GM18505 (cell line): ENCODE data around the gene KHDRBS2.

Experiments
- ATAC-seq: cut with Tn5 transposase; IDR thresholded peaks from one replicate; pipeline ENCODE4 v1.9.1; 2021; ENCODE audit not compliant: unreplicated experiment
- POLR2A ChIP-seq: IDR thresholded peaks from 4 replicates; pipeline ENCODE4 v1.6.1; 2011; ENCODE audit warnings: borderline replicate concordance; ENCODE audit not compliant: insufficient read depth, insufficient read length; ENCODE audit errors: extremely low read depth

KHDRBS2 gene

DNA sequence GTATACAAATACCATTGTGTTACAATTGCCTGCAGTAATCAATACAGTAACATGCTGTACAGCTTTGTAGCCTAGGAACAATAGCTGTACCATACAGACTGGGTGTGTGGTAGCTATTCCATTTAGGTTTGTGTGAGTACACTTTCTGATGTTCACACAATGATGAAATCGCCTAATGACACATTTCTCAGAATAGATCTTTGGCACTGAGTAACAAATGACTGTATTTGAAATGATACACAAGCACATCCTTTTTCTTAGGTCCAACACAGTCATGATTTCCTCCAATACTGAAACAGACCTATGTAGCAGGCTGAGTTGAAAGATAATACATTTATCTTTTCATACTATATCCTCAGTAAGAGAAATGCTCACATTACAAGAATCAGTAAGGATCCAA, 13.9 kb downstream of the KHDRBS2 start:
- no peak for TF ChIP-seq POLR2A
- no peak for ATAC-seq

DNA sequence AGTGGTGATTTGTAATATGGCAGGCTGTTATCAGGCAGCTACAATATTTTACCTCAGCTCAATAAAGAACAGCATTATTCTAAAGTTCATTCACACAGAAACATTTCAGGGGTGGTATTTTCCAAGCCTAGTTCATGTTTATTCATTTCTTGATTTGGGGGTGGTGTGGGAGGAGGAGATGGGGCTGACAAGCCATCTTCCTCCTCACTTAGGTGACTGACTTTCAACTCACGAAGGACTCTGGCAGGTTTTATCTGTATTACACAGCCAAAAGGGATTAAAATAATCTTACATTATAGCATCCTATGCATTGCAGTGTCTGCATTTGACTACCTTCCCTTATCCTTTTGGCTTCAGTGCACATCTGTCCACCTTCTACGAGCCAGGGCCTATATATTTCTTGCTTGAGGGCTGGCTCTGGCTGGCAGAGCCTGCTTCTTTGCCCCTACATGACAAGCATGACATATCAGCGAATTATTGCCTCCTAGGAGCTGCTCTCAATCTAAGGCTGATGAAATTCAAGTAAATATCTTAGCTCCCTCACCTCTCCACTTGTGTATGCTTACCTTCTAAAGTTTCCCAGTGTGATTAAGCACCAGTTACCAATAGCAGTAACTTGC, 20.0 kb downstream of the KHDRBS2 start:
- ATAC-seq = no peak
- TF ChIP-seq POLR2A = no peak

DNA sequence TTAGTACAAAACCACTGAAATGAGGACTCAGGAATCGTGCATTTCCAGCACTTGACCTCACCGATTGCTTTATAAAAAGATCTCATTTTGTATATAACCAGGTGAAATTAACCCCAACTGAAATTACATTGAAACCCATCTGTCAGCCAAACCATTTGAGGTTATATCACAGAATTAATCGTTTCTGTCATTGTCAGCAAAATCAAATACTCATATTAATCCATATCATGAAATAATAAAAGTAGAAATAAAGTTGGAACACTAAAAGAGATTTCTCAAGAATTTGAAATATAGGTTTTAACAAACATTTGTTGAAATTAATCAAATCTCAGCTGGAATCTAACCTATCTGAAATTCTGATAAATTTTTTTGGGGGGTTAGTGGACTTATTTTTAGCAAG, 23.7 kb downstream of the KHDRBS2 start:
- no peak for TF ChIP-seq POLR2A
- no peak for ATAC-seq

DNA sequence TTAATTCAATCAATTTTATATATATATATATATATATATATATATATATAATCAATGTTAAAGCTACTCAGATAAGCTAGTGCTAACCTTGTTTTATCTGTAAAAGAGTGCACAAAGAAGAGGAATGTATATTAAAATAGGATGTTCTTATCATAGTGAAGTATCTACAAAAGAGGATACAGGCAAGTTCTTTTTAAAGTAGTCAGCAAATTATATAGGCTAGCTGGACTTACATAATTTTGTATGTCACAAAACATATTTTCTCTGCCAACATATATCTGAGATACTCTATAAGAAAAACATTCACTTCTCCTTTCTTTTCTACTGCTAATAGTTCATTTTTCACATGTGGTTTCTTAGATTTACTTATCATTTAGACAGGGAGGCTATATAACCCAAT, 39.9 kb downstream of the KHDRBS2 start:
- no peak for TF ChIP-seq POLR2A
- no peak for ATAC-seq

DNA sequence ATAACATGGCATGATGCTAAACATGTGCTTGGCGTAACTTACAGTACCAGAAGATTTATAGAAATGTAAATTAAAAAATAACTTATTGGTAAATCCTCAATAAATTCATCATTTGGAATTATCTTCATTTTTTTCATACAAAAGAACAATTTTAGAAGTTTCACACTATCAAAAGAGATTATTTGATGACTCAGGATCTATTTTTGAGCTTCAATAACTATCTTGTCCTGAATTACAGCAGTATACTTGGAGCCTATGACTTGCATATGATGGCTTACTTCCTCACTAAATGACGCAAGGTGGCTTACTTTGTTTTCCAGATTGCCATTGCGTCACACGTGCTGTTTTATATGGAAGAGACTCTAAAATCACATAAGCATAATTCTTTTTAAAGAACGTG, 49.2 kb downstream of the KHDRBS2 start:
- no peak for ATAC-seq
- no peak for TF ChIP-seq POLR2A

DNA sequence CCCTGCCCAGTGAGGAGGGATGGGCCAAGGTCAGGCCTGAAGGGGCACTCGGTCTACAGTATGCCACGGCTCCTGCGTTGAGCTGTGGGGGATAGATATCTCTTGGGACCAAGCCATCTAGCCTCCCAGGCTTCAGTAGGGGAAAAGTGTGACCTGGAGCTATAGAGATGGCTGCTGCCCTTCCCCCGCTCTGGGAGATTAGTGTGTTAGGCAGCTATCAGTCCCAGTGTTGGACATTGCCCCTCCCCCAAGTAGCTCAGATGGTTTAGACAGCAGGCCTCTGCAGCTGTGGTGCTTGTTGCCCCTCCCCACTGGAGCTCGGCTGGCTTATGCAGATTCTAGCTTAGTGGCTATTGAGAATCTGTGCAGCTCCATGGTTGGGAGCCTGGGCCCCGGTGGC, 56.8 kb downstream of the KHDRBS2 start:
- no peak for TF ChIP-seq POLR2A
- ATAC-seq = no peak

DNA sequence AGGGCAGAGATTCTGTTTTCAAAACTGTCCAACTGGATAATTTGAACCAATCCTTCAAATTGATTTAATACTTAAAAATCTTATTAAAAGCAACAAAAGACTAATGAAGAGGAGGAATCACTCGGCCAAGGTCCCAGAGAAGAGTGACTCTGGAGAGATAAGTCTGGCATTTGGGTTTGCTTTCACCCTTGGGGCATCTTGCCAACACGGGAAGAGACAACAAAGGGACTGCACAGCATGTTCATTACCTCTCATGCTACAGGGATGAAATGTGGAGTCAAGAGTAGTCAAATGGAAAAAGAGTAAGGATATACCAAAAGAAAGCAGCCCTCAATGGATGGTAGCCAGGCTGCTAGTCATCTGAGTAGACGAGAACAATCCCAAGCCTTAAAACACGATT, 68.2 kb downstream of the KHDRBS2 start:
- TF ChIP-seq POLR2A = no peak
- ATAC-seq = no peak

DNA sequence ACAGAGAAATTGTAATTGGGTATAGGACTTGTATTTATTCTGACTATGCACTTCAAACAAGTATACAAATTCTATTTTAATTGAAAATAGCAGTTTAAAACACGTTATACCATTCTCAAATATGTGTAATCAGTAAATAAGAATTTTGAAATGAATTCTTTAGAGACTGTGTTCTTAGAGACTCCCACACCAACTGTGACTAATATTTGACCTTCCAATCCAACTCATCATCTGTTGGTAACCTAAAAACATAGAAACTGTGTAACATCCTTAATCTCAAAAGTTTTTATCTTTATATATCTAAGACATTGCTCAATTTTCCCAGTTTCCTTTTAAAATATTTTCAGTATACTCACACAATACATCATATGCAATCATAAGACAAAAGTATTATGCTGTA, 83.9 kb downstream of the KHDRBS2 start:
- no peak for TF ChIP-seq POLR2A

DNA sequence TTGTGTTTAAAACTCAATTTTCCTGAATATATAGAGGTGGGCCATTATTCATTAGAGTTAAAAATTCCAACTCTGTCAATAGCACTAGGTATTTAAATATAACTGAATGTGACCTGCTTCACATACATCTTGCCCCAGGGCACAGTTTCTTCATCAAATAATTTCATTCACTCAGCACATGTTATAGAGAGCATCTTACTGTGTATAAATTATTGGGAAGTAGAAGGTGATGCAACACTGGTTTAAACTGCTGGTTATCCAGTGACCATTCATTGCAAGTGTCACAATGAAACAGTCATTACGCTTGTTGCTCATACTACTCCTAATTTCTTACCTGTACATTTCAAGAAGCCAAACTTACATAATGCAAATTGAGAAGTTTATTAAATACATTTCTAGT, 93.4 kb downstream of the KHDRBS2 start:
- ATAC-seq = no peak

More for the DNA sequence above, 83.9 kb downstream of the KHDRBS2 start:
- no peak for ATAC-seq

DNA sequence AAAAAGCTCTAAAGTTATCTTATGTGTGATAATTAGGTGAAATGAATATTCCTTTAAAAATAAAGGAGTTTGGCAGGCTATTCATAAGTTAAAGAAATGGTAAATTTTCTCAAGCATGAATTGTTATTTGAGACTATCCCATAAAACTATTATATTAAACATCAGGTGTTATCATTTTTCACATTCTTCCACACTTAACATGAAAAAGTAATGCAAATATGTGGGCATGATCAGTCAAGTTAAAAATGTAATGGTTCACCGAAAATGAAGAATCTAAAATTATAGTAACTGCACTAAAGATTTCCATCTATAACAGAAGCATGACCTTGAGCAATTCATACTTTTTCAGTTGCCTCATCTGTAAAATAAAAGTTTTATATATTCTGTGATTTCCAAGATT, 110.8 kb downstream of the KHDRBS2 start:
- ATAC-seq = no peak
- TF ChIP-seq POLR2A = no peak

More for the DNA sequence above, 93.4 kb downstream of the KHDRBS2 start:
- no peak for TF ChIP-seq POLR2A

DNA sequence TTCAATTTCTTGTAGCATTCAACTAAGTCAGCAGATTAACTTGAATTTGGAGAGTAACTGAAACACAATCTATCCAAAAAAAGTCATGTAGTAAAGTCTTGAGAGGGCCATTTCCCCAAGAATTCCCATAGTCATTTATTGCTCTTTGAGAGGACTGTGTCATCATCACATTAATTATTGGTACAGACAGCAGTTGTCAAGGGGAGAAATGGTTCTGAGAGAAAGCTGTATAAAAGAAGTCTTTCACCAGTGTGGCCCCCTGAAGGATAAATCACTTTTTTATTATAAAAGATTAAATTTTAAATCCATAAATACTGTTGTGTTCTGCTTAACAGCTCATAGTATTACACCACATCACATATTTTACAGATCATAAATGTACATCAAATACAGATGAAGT, 111.5 kb downstream of the KHDRBS2 start:
- no peak for TF ChIP-seq POLR2A
- ATAC-seq = no peak

DNA sequence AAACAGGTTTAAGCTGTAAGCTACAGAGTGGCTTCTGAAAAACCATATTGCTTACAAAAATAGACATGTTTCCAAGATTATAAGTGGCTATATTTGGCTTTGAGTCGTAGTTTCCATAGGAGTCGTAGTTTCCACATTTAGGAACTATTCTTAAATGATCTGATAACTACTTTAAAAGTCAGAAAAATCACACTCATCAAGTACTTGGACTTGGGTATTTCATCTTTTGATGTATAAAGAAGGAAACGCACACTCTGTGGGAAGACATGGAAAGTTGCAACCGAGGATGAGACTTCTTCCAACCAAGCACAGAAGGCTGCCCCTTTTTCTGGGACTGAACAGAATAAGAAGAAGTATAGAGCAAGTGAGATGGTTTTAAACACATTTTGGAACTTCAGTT, 118.3 kb downstream of the KHDRBS2 start:
- no peak for ATAC-seq

DNA sequence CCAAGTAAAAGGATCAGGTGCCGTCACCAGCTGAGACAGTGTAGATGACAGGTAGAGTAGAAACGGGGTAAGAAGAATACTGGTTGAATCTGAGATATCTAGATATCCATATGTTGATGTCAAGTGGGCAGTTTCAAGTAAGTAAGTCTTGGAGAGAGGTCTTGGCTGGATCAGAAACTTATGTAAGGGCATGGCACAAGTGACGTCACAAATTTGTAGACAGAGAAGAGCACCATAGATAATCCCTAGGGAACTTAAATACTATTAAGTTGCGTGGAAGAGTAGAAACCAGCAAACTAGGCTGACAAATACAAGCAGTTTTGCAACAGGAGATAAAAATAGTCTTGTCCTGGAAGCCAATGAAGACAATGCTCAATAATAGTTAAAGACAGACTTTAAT, 123.2 kb downstream of the KHDRBS2 start:
- ATAC-seq = no peak
- TF ChIP-seq POLR2A = no peak

More for the DNA sequence above, 118.3 kb downstream of the KHDRBS2 start:
- no peak for TF ChIP-seq POLR2A

DNA sequence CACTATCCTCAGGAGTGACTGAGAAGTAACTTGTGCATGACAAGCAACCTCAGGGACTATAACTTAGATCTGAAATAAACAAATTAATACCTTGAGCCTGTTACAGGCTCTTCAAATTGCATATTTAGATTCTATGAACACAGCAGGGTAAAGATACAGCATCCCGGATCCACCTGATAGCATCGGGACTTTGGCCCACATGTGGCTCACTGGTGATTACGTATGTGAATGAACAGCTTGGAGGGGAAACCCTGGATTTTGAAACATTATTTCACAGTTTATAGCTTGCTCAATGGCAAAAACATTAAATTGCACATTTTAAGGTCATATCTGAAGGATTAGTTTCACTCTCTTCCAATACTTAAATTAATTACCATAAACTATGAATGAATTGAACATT, 133.2 kb downstream of the KHDRBS2 start:
- TF ChIP-seq POLR2A = no peak
- ATAC-seq = no peak

DNA sequence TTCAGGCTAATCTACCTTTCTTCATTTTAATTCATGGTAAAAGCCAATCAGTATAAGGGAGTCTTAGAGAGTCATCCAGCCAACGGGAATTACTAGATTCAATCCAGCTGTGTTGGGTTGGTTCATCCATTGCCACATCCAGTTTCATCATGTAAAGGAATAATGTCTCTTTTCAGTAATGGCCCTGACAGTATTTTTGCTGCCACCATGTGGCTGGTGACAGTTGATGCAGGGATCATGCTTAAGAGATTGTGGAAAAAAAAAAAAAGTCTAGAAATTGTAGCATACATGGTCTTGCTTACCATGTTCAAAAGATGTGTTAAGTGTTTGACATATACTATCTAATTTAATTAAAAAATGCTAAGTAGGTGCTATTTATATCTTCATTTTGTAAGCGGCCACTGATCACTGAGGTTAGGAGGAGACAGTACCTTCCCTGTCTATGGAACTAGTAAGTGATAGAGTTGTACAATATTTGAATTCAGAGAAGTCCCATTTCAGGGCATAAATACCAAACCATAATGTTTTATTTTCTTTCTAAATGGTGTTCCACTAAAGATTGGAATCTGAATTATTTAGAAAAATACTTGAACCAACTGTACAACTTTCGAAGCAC, 135.9 kb downstream of the KHDRBS2 start:
- no peak for TF ChIP-seq POLR2A
- peak; percentile 82 for ATAC-seq

DNA sequence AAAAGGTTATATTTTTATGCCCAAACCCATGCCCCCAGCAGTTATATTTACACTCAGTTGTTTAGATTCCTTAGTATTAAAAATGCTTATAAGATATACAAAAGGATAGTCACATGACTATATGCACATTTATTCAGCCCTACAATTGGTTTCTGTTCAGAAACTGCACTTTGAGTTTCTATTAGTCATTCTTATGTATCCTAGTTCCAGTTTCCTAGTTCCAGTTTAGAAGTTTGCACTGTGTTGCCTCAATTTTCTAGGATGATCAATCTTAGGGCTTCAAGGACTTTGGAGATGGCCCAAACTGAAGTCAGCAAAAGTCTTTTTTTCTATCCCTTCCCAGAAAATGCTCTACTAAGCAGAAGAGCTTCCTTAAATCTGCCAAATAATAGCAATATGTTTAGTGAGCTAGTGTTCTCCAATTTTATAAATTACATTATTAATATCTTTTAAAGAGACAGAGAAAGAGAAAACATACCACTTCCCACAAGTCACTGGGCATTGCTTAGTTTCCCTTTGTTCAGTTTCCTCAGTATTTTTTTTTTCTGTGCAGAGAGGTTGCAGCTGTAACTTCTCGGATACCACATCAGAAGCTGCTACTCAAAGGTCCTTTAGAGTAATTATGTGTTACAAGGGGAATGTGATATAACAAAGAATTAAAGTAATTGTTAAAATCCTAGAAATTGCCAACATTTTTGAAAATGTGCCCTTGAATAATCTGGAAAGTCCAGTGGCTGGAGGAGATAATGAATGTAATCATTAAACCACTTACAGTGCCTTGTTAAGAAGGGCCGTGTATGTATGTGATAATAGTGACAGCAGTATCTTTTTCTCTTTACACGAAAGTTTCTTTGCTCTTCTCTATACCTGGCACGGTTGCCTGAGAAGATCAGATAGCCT, 138.8 kb downstream of the KHDRBS2 start:
- no peak for ATAC-seq
- no peak for TF ChIP-seq POLR2A
